Stomach (tissue), 4 donors: ENCODE measurements around the gene EGLN2.
"Not testable (repeated sequence)": the region's sequence is repeated elsewhere in the genome, so short reads cannot be mapped to it uniquely, and the experiment has no call there.

Experiments
- EP300 ChIP-seq: sonication (generic); formaldehyde crosslinking; IDR thresholded peaks from one replicate; pipeline ENCODE4 v1.6.1; 2017; ENCODE audit warnings: antibody characterized with exemption
- POLR2A ChIP-seq, 4 donors: fragments of 450-650 bp; IDR thresholded peaks; one replicate each; pipeline ENCODE4 v1.6.1; 2016; ENCODE audit warnings: antibody characterized with exemption in 4 of 4, control low read depth in 2 of 4, mild to moderate bottlenecking in 1 of 4, moderate library complexity in 1 of 4
- POLR2AphosphoS5 ChIP-seq, 3 donors: sonication (generic); formaldehyde crosslinking; IDR thresholded peaks; one replicate each; pipeline ENCODE4 v1.6.1; 2016; ENCODE audit warnings: antibody characterized with exemption in 3 of 3
- TF ChIP-seq, protein P1 (sequence below), 7 experiments: fragments of 450-650 bp in 4 of 7; fragments of 200-600 bp in 3 of 7; sonication (generic) in 3 of 7; IDR thresholded peaks; one replicate each; pipeline ENCODE4 v1.5.1; 2016 to 2019; ENCODE audit warnings: antibody characterized with exemption in 7 of 7, control low read depth in 2 of 7, mild to moderate bottlenecking in 1 of 7

DNA sequence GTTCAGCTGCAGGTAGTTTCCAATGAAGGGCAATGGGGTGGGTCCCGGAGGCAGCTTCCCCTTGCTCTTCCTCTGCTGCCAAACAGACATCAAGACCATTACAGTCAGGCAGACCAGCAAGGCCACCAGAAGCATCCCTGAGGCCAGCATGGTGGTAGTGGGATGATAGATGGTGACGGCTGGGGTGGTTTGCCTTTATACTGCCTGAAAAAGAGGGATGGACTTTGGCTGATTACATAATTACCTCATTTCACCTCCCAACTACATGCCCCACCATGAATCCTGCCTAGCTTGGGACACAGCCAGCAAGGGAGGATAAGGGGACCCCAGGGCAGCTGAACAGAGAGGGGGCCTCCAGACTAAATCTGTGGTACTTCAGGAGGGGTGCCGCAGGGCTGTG lies 51.3 kb downstream of the EGLN2 start, which contains the start of gene CYP2A6:
- TF ChIP-seq, protein P1, sequence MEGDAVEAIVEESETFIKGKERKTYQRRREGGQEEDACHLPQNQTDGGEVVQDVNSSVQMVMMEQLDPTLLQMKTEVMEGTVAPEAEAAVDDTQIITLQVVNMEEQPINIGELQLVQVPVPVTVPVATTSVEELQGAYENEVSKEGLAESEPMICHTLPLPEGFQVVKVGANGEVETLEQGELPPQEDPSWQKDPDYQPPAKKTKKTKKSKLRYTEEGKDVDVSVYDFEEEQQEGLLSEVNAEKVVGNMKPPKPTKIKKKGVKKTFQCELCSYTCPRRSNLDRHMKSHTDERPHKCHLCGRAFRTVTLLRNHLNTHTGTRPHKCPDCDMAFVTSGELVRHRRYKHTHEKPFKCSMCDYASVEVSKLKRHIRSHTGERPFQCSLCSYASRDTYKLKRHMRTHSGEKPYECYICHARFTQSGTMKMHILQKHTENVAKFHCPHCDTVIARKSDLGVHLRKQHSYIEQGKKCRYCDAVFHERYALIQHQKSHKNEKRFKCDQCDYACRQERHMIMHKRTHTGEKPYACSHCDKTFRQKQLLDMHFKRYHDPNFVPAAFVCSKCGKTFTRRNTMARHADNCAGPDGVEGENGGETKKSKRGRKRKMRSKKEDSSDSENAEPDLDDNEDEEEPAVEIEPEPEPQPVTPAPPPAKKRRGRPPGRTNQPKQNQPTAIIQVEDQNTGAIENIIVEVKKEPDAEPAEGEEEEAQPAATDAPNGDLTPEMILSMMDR (IDR thresholded peaks at IDR 0.05), result not testable (repeated sequence)
- not testable (repeated sequence) for TF ChIP-seq POLR2A (IDR thresholded peaks at IDR 0.05); EP300; POLR2AphosphoS5 (IDR thresholded peaks at IDR 0.05)
